GM13977 (cell line): ENCODE data around the gene SETD4.

Source experiments
- DNase-seq: peaks from one replicate; pipeline ENCODE4 v3.0.0; 2012; ENCODE audit warnings: low spot score
- CTCF ChIP-seq: IDR thresholded peaks from 2 replicates; pipeline ENCODE4 v1.5.1; 2012; ENCODE audit warnings: mild to moderate bottlenecking, control low read depth; ENCODE audit not compliant: insufficient read depth; ENCODE audit errors: extremely low read depth, missing control alignments
- in situ Hi-C: fragments of 300-500 bp; cut with MboI; formaldehyde crosslinking; loops from one replicate; pipeline ENCODE4 v1.12.0; 2022; ENCODE audit warnings: low sequenced_read_pairs, low pct_unique_long_range_greater_than_20kb, mixed read lengths, inconsistent platforms; ENCODE audit not compliant: unreplicated experiment

The SETD4 gene

GRCh38 chr21:35990609-35991008 lies 69.7 kb downstream of the SETD4 start:
- TF ChIP-seq CTCF, result no peak
- DNase-seq, result no peak
- in situ Hi-C loops, result no loop called here

- no peak for DNase-seq
- in situ Hi-C loops, result no loop called here
- no peak for TF ChIP-seq CTCF
These were observed 71.1 kb downstream of the SETD4 start for GRCh38 chr21:35989138-35989735.

DNA sequence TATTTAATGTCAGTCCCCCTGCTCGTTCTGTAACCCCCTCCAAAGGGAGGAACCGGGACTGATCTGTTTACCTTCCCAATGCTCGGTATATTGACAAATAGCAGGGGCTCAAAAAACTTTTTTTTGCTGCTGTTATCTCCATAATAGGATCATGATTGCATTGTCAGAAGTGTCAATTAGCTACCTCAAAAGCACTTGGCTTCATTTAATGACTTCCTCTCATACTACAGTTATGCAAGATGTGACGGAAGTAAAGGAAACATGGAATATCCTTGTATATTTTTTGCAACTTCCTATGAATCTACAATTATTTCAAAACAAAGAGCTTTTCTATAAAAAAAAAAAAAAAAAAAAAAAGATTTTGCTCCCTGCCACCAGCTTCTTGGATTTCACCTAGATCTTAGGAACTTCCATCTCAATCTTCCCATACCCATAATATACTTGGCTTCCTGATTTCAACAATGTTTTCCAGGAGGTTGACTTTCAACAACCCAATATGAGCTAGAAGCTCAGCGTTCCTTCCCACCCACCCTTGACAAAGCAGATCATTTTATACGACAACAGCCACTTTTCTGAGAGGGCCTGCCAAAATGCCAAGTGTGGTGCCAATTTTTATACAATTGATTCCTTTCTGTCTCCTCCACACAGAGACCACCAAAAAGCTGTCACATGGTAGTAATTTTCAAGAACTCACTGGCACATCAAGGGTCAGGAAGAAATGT lies 71.7 kb downstream of the SETD4 start:
- in situ Hi-C loops, result no loop called here
- DNase-seq, result no peak
- no peak for TF ChIP-seq CTCF

GRCh38 chr21:35987475-35987874 lies 72.9 kb downstream of the SETD4 start:
- no peak for TF ChIP-seq CTCF
- DNase-seq, result no peak
- in situ Hi-C loops, result no loop called here

DNA sequence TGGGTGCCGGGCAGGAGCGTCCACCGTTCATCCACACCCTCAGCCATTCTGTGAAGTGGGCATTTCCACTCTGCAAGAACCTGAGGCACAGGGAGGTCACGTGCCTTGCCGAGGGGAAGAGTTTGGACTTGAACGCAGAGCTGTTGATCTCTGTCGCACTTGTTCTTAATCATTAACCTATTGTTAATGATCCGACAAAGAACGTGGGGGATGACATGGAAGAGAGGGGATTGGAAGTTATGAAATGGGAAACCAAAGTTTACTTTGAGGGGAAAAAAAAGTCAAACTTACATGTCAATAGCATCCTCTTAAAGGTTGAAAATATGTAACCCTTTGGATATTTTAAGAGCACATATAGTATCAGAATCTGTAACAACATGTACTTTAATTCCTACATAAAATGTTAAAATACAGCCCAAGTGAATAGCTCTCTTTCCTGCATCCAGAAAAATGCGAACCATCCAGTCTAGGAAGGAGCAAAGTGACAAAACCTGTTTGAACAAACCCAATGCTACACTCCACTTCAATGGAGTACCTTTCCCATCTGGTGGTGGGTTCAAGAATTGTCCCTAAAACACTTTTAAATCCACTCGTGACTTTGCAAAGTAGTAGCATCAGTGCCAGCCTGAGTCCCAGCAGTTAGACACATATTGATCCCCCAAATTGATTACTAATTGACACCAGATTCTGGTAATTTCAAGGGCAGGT lies 75.5 kb downstream of the SETD4 start:
- in situ Hi-C loops, result no loop called here
- no peak for DNase-seq
- no peak for TF ChIP-seq CTCF
